Breast epithelium (tissue), 4 donors: ENCODE measurements around the gene MS4A8. TPM values are rescaled to one million over a fixed set of nuclear protein-coding genes. Genes with fewer than 3 reads are reported as not detected.
A peak's percentile ranks its signal among the peaks of the same experiment; 100 is the strongest.

Source experiments
- DNase-seq, 2 donors: peaks; one replicate each; pipeline ENCODE4 v3.0.0-alpha.2; 2019; ENCODE audit warnings: low spot score in 2 of 2
- H3K27ac ChIP-seq, 2 donors: fragments of 200-600 bp; sonication (generic) in 1 of 2; one replicate each; pipeline ENCODE4 v1.5.1; 2016 to 2019; ENCODE audit warnings: mild to moderate bottlenecking in 1 of 2
- H3K27me3 ChIP-seq, 2 donors: fragments of 200-600 bp; sonication (generic) in 1 of 2; one replicate each; pipeline versions ENCODE4 v1.5.1 to v1.6.0; 2017 to 2019; ENCODE audit warnings: control low read depth in 1 of 2, mild to moderate bottlenecking in 1 of 2
- H3K36me3 ChIP-seq: fragments of 200-600 bp; one replicate; pipeline ENCODE4 v1.5.1; 2019
- H3K4me1 ChIP-seq, 2 donors: fragments of 200-600 bp; sonication (generic); one replicate each; pipeline ENCODE4 v1.5.1; 2016 to 2019; ENCODE audit warnings: control low read depth in 1 of 2
- H3K4me3 ChIP-seq, 3 donors: fragments of 200-600 bp; sonication (generic); 1 replicate in 2 of 3; 2 replicates in 1 of 3; pipeline ENCODE4 v1.5.1; 2016 to 2019; ENCODE audit warnings: mild to moderate bottlenecking in 3 of 3, moderate library complexity in 2 of 3
- H3K9me3 ChIP-seq, 2 donors: fragments of 200-600 bp; sonication (generic) in 1 of 2; one replicate each; pipeline ENCODE4 v1.5.1; 2016 to 2019; ENCODE audit warnings: control low read depth in 1 of 2
- CTCF ChIP-seq, 3 donors: fragments of 450-650 bp; IDR thresholded peaks; one replicate each; pipeline ENCODE4 v1.5.1; 2016 to 2017; ENCODE audit warnings: antibody characterized with exemption in 3 of 3, mild to moderate bottlenecking in 3 of 3, moderate library complexity in 3 of 3
- POLR2A ChIP-seq: fragments of 450-650 bp; IDR thresholded peaks from one replicate; pipeline ENCODE4 v1.6.1; 2016; ENCODE audit warnings: antibody characterized with exemption, mild to moderate bottlenecking, moderate library complexity
- POLR2AphosphoS5 ChIP-seq, 3 donors: sonication (generic); formaldehyde crosslinking; IDR thresholded peaks; one replicate each; pipeline ENCODE4 v1.6.1; 2017; ENCODE audit warnings: antibody characterized with exemption in 3 of 3
- intact Hi-C: fragments of 100-400 bp; cut with DNase I; formaldehyde crosslinking; loops from one replicate; pipeline ENCODE4 v1.15.1; 2023; ENCODE audit warnings: low total_unique reads
- total RNA-seq, 3 donors: library from RNA; depleted of rRNA; stranded (reverse); fragments of >200 nt; gene quantifications; one replicate each; pipeline ENCODE4 v1.1.0, GENCODE V29; 2016

MS4A8 gene
- total RNA-seq, 3 donors from 2014 or later, result 0.66 TPM; not detected in 2

- TF ChIP-seq POLR2AphosphoS5 (IDR thresholded peaks at IDR 0.05) (no peak), CTCF (IDR thresholded peaks at IDR 0.05) (no peak), POLR2A (no peak)
These were observed 62.2 kb downstream of the MS4A8 start for GRCh38 chr11:60761436-60762190.

GRCh38 chr11:60762851-60763691, 63.7 kb downstream of the MS4A8 start:
- intact Hi-C loops, result no loop called here
- DNase-seq, result no peak
- Histone ChIP-seq H3K4me1 (no peaks in the 10 kb centered on the region), H3K27me3 (peaks cover 0 to 25% of the 10 kb centered on the region in 2 donors), H3K4me3 (no peak overlapping the region), H3K9me3 (no peaks in the 10 kb centered on the region), H3K27ac (no peak overlapping the region), H3K36me3 (no peaks in the 10 kb centered on the region)
- no peak for TF ChIP-seq POLR2AphosphoS5 (IDR thresholded peaks at IDR 0.05)
- no peak for TF ChIP-seq CTCF (IDR thresholded peaks at IDR 0.05)
- TF ChIP-seq POLR2A, result no peak

More at GRCh38 chr11:60761436-60762190, 62.2 kb downstream of the MS4A8 start:
- DNase-seq, result no peak
- H3K4me3 ChIP-seq, result no peak overlapping the region
- H3K27ac ChIP-seq, result no peak overlapping the region
- H3K27me3 ChIP-seq, result peaks cover 0 to 22% of the 10 kb centered on the region in 2 donors
- H3K9me3 ChIP-seq, result no peaks in the 10 kb centered on the region
- intact Hi-C loops, result no loop called here
- no peaks in the 10 kb centered on the region for H3K36me3 ChIP-seq
- no peaks in the 10 kb centered on the region for H3K4me1 ChIP-seq

GRCh38 chr11:60763692-60764369, 64.4 kb downstream of the MS4A8 start:
- DNase-seq, result peak in 1 of 2 donors; percentile 19
- TF ChIP-seq CTCF (IDR thresholded peaks at IDR 0.05) (no peak), POLR2AphosphoS5 (IDR thresholded peaks at IDR 0.05) (no peak), POLR2A (no peak)
- Histone ChIP-seq H3K4me3 (no peak overlapping the region), H3K9me3 (no peaks in the 10 kb centered on the region), H3K27ac (no peak overlapping the region), H3K4me1 (no peaks in the 10 kb centered on the region), H3K27me3 (peaks cover 0 to 27% of the 10 kb centered on the region in 2 donors), H3K36me3 (no peaks in the 10 kb centered on the region)
- intact Hi-C loops, result no loop called here

GRCh38 chr11:60764879-60765278, 65.5 kb downstream of the MS4A8 start:
- Histone ChIP-seq H3K4me3 (no peak overlapping the region), H3K9me3 (no peaks in the 10 kb centered on the region), H3K27me3 (peaks cover 0 to 27% of the 10 kb centered on the region in 2 donors), H3K27ac (no peak overlapping the region), H3K36me3 (no peaks in the 10 kb centered on the region), H3K4me1 (no peaks in the 10 kb centered on the region)
- intact Hi-C loops, result no loop called here
- DNase-seq, result peak in 1 of 2 donors; percentile 14
- TF ChIP-seq POLR2AphosphoS5 (IDR thresholded peaks at IDR 0.05) (no peak), CTCF (IDR thresholded peaks at IDR 0.05) (no peak), POLR2A (no peak)
